B cell (primary cell): ENCODE results near the gene WNK4.

Experiments used
- EZH2 ChIP-seq: IDR thresholded peaks from 2 replicates; pipeline ENCODE4 v1.6.1; 2012; ENCODE audit warnings: borderline replicate concordance, low read depth, mild to moderate bottlenecking, moderate library complexity, low read length; ENCODE audit not compliant: insufficient read depth, poor library complexity, severe bottlenecking
- TF ChIP-seq, protein P1 (sequence below): fragments of 200-600 bp; IDR thresholded peaks from one replicate; pipeline ENCODE4 v1.8.0; 2022; ENCODE audit warnings: antibody characterized with exemption, mild to moderate bottlenecking

DNA sequence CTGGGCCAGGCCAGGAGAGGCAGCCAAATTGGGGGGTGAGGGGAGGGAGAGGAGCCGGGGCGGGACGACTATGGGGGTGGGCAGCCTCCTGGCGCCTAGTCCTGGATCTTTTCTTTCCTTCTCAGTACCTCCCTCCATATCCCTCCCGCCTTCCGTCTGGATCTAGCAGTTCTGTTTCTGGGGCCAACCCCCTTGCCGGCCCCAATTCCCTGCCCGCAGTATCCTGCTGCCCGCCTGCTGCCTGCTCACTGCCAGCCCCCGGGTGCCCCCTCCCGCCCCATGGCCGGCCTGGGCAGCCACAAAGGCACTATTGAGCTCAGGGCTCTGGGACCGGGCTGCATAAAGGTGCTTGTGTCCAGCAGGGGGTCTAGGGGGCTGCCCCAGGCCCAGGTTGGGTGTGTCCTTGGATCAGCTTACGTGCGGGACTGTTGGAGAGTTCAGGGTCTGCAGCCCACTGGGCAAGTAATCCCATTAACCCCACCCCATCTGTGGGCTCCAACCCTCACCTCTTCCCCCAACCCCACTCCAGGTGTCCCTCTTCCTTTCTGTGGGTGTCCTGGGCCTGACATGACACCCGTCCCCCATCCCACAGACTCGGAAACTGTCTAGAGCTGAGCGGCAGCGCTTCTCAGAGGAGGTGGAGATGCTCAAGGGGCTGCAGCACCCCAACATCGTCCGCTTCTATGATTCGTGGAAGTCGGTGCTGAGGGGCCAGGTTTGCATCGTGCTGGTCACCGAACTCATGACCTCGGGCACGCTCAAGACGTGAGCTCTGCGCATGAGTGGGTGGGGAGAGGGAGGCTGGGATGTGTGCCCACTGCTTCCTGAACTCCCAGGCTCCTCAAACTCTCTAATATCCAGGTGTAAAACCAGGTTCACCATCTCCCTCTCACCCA lies 2.0 kb downstream of the WNK4 start:
- TF ChIP-seq, protein P1, sequence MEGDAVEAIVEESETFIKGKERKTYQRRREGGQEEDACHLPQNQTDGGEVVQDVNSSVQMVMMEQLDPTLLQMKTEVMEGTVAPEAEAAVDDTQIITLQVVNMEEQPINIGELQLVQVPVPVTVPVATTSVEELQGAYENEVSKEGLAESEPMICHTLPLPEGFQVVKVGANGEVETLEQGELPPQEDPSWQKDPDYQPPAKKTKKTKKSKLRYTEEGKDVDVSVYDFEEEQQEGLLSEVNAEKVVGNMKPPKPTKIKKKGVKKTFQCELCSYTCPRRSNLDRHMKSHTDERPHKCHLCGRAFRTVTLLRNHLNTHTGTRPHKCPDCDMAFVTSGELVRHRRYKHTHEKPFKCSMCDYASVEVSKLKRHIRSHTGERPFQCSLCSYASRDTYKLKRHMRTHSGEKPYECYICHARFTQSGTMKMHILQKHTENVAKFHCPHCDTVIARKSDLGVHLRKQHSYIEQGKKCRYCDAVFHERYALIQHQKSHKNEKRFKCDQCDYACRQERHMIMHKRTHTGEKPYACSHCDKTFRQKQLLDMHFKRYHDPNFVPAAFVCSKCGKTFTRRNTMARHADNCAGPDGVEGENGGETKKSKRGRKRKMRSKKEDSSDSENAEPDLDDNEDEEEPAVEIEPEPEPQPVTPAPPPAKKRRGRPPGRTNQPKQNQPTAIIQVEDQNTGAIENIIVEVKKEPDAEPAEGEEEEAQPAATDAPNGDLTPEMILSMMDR, result no peak
- no peak for TF ChIP-seq EZH2
